Tibial nerve (tissue), 3 donors: Measurements from ENCODE around the gene HAUS7.

Experiments used
- POLR2A ChIP-seq, 2 donors: fragments of 450-650 bp; IDR thresholded peaks; one replicate each; pipeline ENCODE4 v1.6.1; 2017; ENCODE audit warnings: antibody characterized with exemption in 2 of 2, mild to moderate bottlenecking in 2 of 2, moderate library complexity in 2 of 2
- TF ChIP-seq, protein P1 (sequence below), 5 experiments: fragments of 200-600 bp in 3 of 5; fragments of 450-650 bp in 2 of 5; sonication (generic) in 3 of 5; IDR thresholded peaks; one replicate each; pipeline ENCODE4 v1.5.1; 2016 to 2019; ENCODE audit warnings: antibody characterized with exemption in 5 of 5, mild to moderate bottlenecking in 3 of 5, moderate library complexity in 2 of 5

DNA sequence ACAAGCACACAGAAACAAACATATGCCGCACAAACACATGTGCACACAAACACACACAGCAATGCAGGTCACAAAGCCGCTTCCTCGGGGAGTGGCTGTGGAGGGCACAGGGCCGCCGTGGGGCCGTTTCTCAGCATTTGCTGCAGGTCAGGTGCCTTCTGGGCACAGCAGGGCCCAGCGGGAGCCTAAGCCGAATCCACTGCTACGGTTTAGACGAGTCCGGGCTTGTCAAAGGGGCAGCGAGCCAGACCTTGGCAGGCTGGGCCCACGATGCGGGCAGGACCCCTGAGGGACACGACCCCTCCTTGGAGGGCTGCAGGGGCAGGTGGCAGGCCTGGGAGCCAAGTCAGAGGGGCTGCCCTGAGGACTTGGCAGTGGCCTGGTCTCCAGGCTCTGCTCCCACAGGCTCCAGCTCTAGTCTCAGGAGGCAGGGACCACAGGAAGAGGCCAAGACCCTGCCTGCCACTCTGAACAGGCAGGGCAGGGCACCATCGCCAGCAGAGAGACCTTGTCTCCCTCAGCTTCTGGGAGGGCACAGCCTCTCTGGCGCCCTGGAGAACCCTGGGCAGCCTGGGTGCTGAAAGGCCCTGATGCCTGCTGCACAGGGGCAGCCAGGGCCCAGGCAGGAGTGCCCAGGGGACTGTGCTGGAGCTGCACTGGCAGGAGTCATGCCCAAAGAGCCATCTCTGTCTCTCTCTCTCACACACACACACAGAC is 41.6 kb upstream of the HAUS7 start:
- TF ChIP-seq POLR2A (IDR thresholded peaks at IDR 0.05), result no peak
- TF ChIP-seq, protein P1, sequence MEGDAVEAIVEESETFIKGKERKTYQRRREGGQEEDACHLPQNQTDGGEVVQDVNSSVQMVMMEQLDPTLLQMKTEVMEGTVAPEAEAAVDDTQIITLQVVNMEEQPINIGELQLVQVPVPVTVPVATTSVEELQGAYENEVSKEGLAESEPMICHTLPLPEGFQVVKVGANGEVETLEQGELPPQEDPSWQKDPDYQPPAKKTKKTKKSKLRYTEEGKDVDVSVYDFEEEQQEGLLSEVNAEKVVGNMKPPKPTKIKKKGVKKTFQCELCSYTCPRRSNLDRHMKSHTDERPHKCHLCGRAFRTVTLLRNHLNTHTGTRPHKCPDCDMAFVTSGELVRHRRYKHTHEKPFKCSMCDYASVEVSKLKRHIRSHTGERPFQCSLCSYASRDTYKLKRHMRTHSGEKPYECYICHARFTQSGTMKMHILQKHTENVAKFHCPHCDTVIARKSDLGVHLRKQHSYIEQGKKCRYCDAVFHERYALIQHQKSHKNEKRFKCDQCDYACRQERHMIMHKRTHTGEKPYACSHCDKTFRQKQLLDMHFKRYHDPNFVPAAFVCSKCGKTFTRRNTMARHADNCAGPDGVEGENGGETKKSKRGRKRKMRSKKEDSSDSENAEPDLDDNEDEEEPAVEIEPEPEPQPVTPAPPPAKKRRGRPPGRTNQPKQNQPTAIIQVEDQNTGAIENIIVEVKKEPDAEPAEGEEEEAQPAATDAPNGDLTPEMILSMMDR (IDR thresholded peaks at IDR 0.05), result no peak
